PC-9 (cell line): Measurements from ENCODE around the gene CPNE1. TPM values are rescaled to one million over a fixed set of nuclear protein-coding genes. Genes with fewer than 3 reads are reported as not detected.

Experiments used
- BruUV-seq: library from RNA; stranded (reverse); fragments of 400-500 nt; replicated peaks from 2 replicates; lab custom pipeline; 2021; lab: Mats Ljungman, UMichigan
- CTCF ChIA-PET: fragments of 300-600 bp; sonication (Branson Sonifier 250); formaldehyde crosslinking; loops from one replicate; lab custom pipeline; 2022; ENCODE audit warnings: antibody characterized with exemption; lab: Charles Lee
- POLR2A ChIA-PET: fragments of 300-600 bp; sonication (Branson Sonifier 250); formaldehyde crosslinking; loops from one replicate; lab custom pipeline; 2022; ENCODE audit warnings: antibody characterized with exemption; ENCODE audit not compliant: unreplicated experiment; lab: Charles Lee
- DNase-seq, 2 experiments: peaks; one replicate each; pipeline versions ENCODE4 v3.0.0 to v3.0.0-alpha.2; 2015 to 2022; ENCODE audit warnings: mixed read lengths in 1 of 2
- H2AFZ ChIP-seq: fragments of 200-600 bp; sonication (generic); 2 replicates; pipeline ENCODE4 v1.8.1; 2017; ENCODE audit warnings: antibody characterized with exemption
- H3F3A ChIP-seq: fragments of 200-600 bp; sonication (generic); 2 replicates; pipeline ENCODE4 v1.8.1; 2017; ENCODE audit warnings: antibody characterized with exemption, mild to moderate bottlenecking, low read depth; ENCODE audit not compliant: insufficient read depth
- H3K27ac ChIP-seq: fragments of 200-600 bp; sonication (generic); 2 replicates; pipeline ENCODE4 v1.6.1; 2016; ENCODE audit warnings: mixed run types
- H3K27me3 ChIP-seq: fragments of 200-600 bp; sonication (generic); 2 replicates; pipeline ENCODE4 v1.6.1; 2016; ENCODE audit warnings: low read depth, mixed run types; ENCODE audit not compliant: insufficient read depth
- H3K36me3 ChIP-seq: fragments of 200-600 bp; sonication (generic); 2 replicates; pipeline ENCODE4 v1.6.1; 2016; ENCODE audit warnings: low read depth, mixed run types
- H3K4me1 ChIP-seq: fragments of 200-600 bp; sonication (generic); replicated peaks from 2 replicates; pipeline ENCODE4 v1.6.1; 2016; ENCODE audit warnings: mixed run types; ENCODE audit not compliant: insufficient read depth
- H3K4me2 ChIP-seq: fragments of 200-600 bp; sonication (generic); 2 replicates; pipeline ENCODE4 v1.6.1; 2017; ENCODE audit warnings: mixed run types
- H3K4me3 ChIP-seq: fragments of 200-600 bp; sonication (generic); 2 replicates; pipeline ENCODE4 v1.6.1; 2016; ENCODE audit warnings: mixed run types
- H3K79me2 ChIP-seq: fragments of 200-600 bp; sonication (generic); 2 replicates; pipeline ENCODE4 v1.6.1; 2017; ENCODE audit warnings: low read depth, mixed run types
- H3K9me2 ChIP-seq: fragments of 200-600 bp; sonication (generic); 2 replicates; pipeline ENCODE4 v1.8.1; 2017; ENCODE audit warnings: mild to moderate bottlenecking; ENCODE audit not compliant: insufficient read depth
- H3K9me3 ChIP-seq: fragments of 200-600 bp; sonication (generic); 2 replicates; pipeline ENCODE4 v1.8.1; 2016; ENCODE audit warnings: low read depth; ENCODE audit not compliant: insufficient read depth
- H4K20me1 ChIP-seq: fragments of 200-600 bp; sonication (generic); 2 replicates; pipeline ENCODE4 v1.8.1; 2017; ENCODE audit not compliant: insufficient read depth
- EZH2 ChIP-seq: fragments of 200-600 bp; sonication (generic); IDR thresholded peaks from 2 replicates; pipeline ENCODE4 v1.8.0; 2017; ENCODE audit warnings: antibody characterized with exemption, low read depth
- intact Hi-C: fragments of 100-400 bp; cut with micrococcal nuclease; formaldehyde crosslinking; loops from one replicate; pipeline ENCODE4 v1.10.0; 2022; ENCODE audit not compliant: unreplicated experiment
- total RNA-seq: library from RNA; stranded (reverse); gene quantifications from 2 replicates; pipeline ENCODE4 v1.2.3, GENCODE V29; 2021
- TF ChIP-seq, protein P1 (sequence below): fragments of 200-600 bp; sonication (generic); conservative IDR thresholded peaks from 2 replicates; pipeline ENCODE4 v1.6.1; 2017; ENCODE audit warnings: mixed run types, antibody characterized with exemption, mild to moderate bottlenecking, moderate library complexity

Gene CPNE1
- total RNA-seq, 1 experiment from 2014 or later = 271 TPM

DNA sequence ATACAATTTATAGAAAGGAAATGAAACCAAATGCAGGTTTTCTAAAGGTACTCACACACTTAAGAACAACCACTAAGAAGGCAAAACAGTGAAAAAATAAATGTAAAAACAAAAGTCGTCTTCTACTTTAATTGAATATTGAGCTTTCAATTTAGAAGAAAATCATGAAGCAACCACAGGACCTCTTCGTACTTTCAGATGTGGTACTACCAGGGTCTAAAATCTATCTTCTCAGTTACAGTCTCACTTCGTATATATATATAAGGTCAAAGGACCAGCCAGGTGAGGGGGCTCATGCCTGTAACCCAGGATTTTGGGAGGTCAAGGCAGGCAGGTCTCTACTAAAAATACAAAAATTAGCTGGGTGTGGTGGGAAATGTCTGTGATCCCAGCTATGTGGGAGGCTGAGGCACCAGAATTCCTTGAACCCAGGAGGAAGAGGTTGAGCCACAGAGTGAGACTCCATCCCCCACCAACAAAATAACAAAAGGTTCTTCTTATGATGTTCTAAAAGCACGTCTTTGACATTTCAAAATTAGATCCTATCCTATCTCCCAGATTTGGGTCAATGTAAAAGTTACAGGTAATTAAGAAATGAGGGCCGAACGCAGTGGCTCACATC, 47.0 kb upstream of the CPNE1 start:
- Histone ChIP-seq H3K27me3 (no peaks in the 10 kb centered on the region), H3K79me2 (peaks cover 71% of the 10 kb centered on the region), H3K4me3 (no peak overlapping the region), H3K9me2 (no peaks in the 10 kb centered on the region), H2AFZ (no peak overlapping the region), H3F3A (peaks cover 95% of the 10 kb centered on the region), H3K4me2 (no peak overlapping the region), H3K36me3 (peaks cover 80% of the 10 kb centered on the region), H3K27ac (no peak overlapping the region), H3K9me3 (no peaks in the 10 kb centered on the region), H4K20me1 (peaks cover 94% of the 10 kb centered on the region), H3K4me1 (no peaks in the 10 kb centered on the region)
- intact Hi-C loops = no loop called here
- no TSS peak for BruUV-seq
- ChIA-PET CTCF (no interaction called here), POLR2A (no interaction called here)
- TF ChIP-seq, protein P1, sequence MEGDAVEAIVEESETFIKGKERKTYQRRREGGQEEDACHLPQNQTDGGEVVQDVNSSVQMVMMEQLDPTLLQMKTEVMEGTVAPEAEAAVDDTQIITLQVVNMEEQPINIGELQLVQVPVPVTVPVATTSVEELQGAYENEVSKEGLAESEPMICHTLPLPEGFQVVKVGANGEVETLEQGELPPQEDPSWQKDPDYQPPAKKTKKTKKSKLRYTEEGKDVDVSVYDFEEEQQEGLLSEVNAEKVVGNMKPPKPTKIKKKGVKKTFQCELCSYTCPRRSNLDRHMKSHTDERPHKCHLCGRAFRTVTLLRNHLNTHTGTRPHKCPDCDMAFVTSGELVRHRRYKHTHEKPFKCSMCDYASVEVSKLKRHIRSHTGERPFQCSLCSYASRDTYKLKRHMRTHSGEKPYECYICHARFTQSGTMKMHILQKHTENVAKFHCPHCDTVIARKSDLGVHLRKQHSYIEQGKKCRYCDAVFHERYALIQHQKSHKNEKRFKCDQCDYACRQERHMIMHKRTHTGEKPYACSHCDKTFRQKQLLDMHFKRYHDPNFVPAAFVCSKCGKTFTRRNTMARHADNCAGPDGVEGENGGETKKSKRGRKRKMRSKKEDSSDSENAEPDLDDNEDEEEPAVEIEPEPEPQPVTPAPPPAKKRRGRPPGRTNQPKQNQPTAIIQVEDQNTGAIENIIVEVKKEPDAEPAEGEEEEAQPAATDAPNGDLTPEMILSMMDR = no peak
- no peak for TF ChIP-seq EZH2
- no peak for DNase-seq

DNA sequence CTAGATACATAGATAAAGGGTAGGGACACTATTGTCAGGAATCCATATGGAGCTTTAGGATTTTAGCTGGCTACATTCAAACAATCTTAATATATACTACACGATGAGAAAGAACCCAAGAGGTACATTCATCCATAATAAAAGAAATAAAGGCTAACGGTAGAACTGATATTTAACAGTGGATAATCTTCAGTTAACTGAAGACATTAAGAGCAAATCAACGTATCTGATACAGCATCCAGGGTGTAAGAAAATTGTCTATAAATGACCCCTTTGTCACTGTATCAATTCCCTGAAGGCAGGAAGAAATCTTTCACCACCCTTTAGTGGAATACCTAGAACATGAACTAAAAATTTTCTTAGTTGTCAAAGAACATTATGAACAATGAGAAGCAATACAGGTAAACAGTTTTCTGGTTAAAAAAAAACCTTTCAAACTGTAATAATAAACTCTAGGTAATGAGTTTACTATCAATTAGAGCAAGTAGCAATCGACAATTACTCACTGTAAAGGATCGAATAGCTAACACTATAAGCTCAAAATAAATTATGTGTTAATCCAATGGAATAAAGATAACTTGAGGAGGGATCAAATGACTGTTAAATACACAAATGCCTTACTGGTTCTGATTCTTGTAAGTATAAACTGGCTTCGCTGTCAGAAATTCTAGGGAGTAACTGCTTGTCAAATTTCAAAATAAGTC, 46.3 kb upstream of the CPNE1 start:
- no TSS peak for BruUV-seq
- H3K4me2 ChIP-seq = no peak overlapping the region
- no peak for DNase-seq

GRCh38 chr20:35710039-35710438, 45.3 kb upstream of the CPNE1 start:
- Histone ChIP-seq H3K4me1 (no peaks in the 10 kb centered on the region), H3K79me2 (peaks cover 68% of the 10 kb centered on the region), H2AFZ (no peak overlapping the region), H3K27ac (no peak overlapping the region), H3K9me3 (no peaks in the 10 kb centered on the region), H3K4me3 (no peak overlapping the region), H3K4me2 (no peak overlapping the region), H4K20me1 (peaks cover 94% of the 10 kb centered on the region), H3F3A (peaks cover 97% of the 10 kb centered on the region), H3K36me3 (peaks cover 82% of the 10 kb centered on the region), H3K9me2 (no peaks in the 10 kb centered on the region), H3K27me3 (no peaks in the 10 kb centered on the region)
- DNase-seq = no peak
- intact Hi-C loops = no loop called here
- BruUV-seq = no TSS peak
- ChIA-PET CTCF (no interaction called here), POLR2A (interaction anchor here (0.6 to 0.7 kb wide), 2 partner anchors 18 to 27 kb away, joined by 5 to 19 read pairs; no protein-coding TSS in a partner anchor)
- no peak for TF ChIP-seq EZH2
- TF ChIP-seq, protein P1 = no peak

More for the DNA sequence above, 46.3 kb upstream of the CPNE1 start:
- CTCF ChIA-PET = no interaction called here
- no peaks in the 10 kb centered on the region for H3K27me3 ChIP-seq
- H3K9me3 ChIP-seq = no peaks in the 10 kb centered on the region
- H3K4me3 ChIP-seq = no peak overlapping the region
- POLR2A ChIA-PET = no interaction called here
- H2AFZ ChIP-seq = no peak overlapping the region
- H3K36me3 ChIP-seq = peaks cover 79% of the 10 kb centered on the region
- intact Hi-C loops = no loop called here
- H3K79me2 ChIP-seq = peaks cover 71% of the 10 kb centered on the region
- no peak overlapping the region for H3K27ac ChIP-seq
- peaks cover 94% of the 10 kb centered on the region for H4K20me1 ChIP-seq
- no peaks in the 10 kb centered on the region for H3K9me2 ChIP-seq
- H3F3A ChIP-seq = peaks cover 95% of the 10 kb centered on the region
- TF ChIP-seq, protein P1 = no peak
- TF ChIP-seq EZH2 = no peak
- no peaks in the 10 kb centered on the region for H3K4me1 ChIP-seq
